Activated T-helper 17 cell treated with anti-CD3 and anti-CD28 coated beads, Interleukin-2, amount 50 U/mL, for 72 hours (primary cell): ENCODE data around the gene RPP25L. TPM values are rescaled to one million over a fixed set of nuclear protein-coding genes. Genes with fewer than 3 reads are reported as not detected.

Source experiments
- ATAC-seq: fragments of 150-1000 bp; cut with Tn5 transposase; replicated peaks from 2 replicates; pipeline ENCODE4 v1.10.0; 2021; ENCODE audit warnings: mild to moderate bottlenecking, moderate library complexity
- H3K27ac Mint-ChIP-seq: one replicate; pipeline ENCODE4 v1.8.0; 2022; ENCODE audit warnings: mixed read lengths
- H3K27me3 Mint-ChIP-seq: one replicate; pipeline ENCODE4 v1.8.0; 2022; ENCODE audit warnings: mixed read lengths
- H3K36me3 Mint-ChIP-seq: one replicate; pipeline ENCODE4 v1.8.0; 2022; ENCODE audit warnings: low read depth, mild to moderate bottlenecking, mixed read lengths
- H3K4me1 Mint-ChIP-seq: one replicate; pipeline ENCODE4 v1.8.0; 2022; ENCODE audit warnings: mixed read lengths
- H3K4me3 Mint-ChIP-seq: one replicate; pipeline ENCODE4 v1.8.0; 2022; ENCODE audit warnings: mild to moderate bottlenecking, mixed read lengths
- H3K9me3 Mint-ChIP-seq: one replicate; pipeline ENCODE4 v1.8.0; 2022; ENCODE audit warnings: mixed read lengths
- total RNA-seq, 2 donors: library from RNA; stranded (reverse); gene quantifications; one replicate each; pipeline ENCODE4 v1.2.3, GENCODE V29; 2022

RPP25L gene
- total RNA-seq, 2 donors from 2014 or later, result 21.3 to 25.8 TPM

- no peak for ATAC-seq
- Mint-ChIP-seq H3K9me3 (no peaks in the 10 kb centered on the region), H3K4me3 (peak overlapping the region; percentile 72), H3K4me1 (peaks cover 12% of the 10 kb centered on the region), H3K36me3 (peaks cover 6% of the 10 kb centered on the region), H3K27me3 (peaks cover 42% of the 10 kb centered on the region), H3K27ac (no peak overlapping the region)
These were observed 17.6 kb upstream of the RPP25L start for GRCh38 chr9:34629491-34629808.

- Mint-ChIP-seq H3K4me3 (peak within 1 kb of the TSS; percentile 72), H3K27me3 (peaks cover 45% of the 10 kb centered on the region), H3K36me3 (no peaks in the 10 kb centered on the region), H3K9me3 (no peaks in the 10 kb centered on the region), H3K27ac (no peak within 1 kb of the TSS), H3K4me1 (peaks cover 12% of the 10 kb centered on the region)
- ATAC-seq, result peak; percentile 88
These were observed 17.0 kb upstream of the RPP25L start, which contains the start of gene ARID3C for GRCh38 chr9:34628656-34629490. Gene ARID3C (minus strand): TSS chr9:34629066. CDS start chr9:34628014, 1,052 bp downstream.

- H3K4me3 Mint-ChIP-seq, result peak overlapping the region; percentile 72
- no peak overlapping the region for H3K27ac Mint-ChIP-seq
- peaks cover 50% of the 10 kb centered on the region for H3K27me3 Mint-ChIP-seq
- H3K36me3 Mint-ChIP-seq, result no peaks in the 10 kb centered on the region
- peaks cover 12% of the 10 kb centered on the region for H3K4me1 Mint-ChIP-seq
- no peak for ATAC-seq
- no peaks in the 10 kb centered on the region for H3K9me3 Mint-ChIP-seq
These were observed 16.1 kb upstream of the RPP25L start for GRCh38 chr9:34627716-34628655.

GRCh38 chr9:34625186-34625486 lies 13.2 kb upstream of the RPP25L start:
- no peaks in the 10 kb centered on the region for H3K9me3 Mint-ChIP-seq
- ATAC-seq, result no peak

DNA sequence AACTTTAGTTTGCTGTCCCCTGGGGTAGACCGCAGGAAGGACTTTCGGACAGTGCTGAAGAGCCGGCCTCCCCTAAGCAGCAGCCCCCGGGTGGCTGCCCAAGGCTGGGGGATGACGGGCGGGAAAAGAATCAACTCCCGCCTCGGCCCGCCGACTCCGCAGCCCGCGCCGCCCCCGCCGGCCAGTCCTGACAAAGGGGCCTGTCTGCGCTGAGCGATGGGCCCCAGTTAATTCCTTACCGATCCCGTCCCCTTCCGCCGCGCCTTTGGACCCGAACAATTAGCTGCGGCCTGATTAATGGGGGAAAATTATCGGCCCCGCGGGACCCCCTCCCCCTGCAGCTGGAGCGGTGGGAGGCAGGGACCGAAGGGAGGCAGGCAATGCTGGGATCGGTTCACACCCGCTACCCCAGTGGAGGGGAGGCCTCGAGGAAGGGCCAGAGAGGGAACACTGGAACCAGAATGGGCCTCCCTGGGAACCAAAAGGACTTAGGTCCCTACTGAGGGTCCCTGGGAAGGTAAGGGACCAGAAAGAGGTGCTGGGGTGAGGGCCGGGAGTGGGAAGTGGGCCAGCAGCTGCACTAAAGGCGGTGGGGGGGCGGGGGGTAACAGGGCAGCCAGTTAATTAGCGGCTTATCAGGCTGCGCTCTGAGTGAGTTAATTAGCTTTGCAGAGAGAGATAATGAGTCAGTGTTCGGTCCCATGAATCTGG lies 12.7 kb upstream of the RPP25L start:
- no peak overlapping the region for H3K27ac Mint-ChIP-seq
- H3K9me3 Mint-ChIP-seq, result no peaks in the 10 kb centered on the region
- H3K4me1 Mint-ChIP-seq, result peaks cover 12% of the 10 kb centered on the region
- ATAC-seq, result no peak
- no peak overlapping the region for H3K4me3 Mint-ChIP-seq
- peaks cover 50% of the 10 kb centered on the region for H3K27me3 Mint-ChIP-seq
- H3K36me3 Mint-ChIP-seq, result no peaks in the 10 kb centered on the region

More at GRCh38 chr9:34625186-34625486, 13.2 kb upstream of the RPP25L start:
- H3K36me3 Mint-ChIP-seq, result no peaks in the 10 kb centered on the region
- H3K27ac Mint-ChIP-seq, result no peak overlapping the region
- H3K4me1 Mint-ChIP-seq, result peaks cover 8% of the 10 kb centered on the region
- peaks cover 52% of the 10 kb centered on the region for H3K27me3 Mint-ChIP-seq
- H3K4me3 Mint-ChIP-seq, result no peak overlapping the region

DNA sequence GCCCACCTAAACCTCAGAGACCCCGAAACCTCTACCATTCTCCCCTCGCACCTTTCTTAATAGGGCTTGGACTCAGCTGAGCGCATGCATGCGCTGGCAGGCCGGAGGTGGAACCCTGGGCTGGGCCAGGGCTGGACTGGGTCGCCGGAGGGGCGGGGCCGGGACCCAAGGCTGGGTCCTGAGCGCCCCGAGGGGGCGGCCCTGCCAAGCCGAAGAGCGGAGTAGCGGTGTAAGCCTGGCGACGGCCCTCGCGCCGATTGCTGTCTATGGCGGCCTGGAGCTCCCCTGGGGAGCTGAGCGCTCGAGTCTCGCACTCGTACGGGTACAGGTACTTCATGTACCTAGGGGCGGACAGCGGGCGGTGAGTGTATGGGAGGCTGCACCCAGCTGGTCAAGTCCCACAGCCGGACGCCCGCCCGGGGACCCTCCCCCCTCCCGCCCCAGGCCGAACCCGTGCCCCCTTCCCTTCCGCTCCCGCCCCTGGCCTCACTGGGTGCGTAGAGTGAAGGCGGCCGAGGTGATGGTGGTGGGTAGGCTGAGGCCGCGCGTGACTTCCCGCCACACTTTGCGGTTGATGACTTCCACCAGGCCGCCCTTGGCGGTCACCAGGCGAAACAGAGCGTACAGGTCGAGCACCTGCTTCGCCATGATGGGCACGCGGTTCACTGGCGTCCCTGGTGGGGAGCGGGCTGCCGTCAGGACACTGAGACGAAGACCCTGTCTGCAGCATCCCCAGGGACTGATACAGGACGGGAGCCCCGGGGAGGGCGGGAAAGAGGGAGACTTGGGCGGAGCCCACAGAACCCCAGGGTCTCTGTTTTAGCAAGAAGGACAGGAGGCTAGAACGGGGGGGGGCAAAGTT lies 11.7 kb upstream of the RPP25L start:
- H3K27ac Mint-ChIP-seq, result no peak overlapping the region
- no peak for ATAC-seq
- H3K27me3 Mint-ChIP-seq, result peaks cover 45% of the 10 kb centered on the region
- peaks cover 18% of the 10 kb centered on the region for H3K4me1 Mint-ChIP-seq
- no peaks in the 10 kb centered on the region for H3K9me3 Mint-ChIP-seq
- H3K4me3 Mint-ChIP-seq, result peak overlapping the region; percentile 38
- no peaks in the 10 kb centered on the region for H3K36me3 Mint-ChIP-seq

GRCh38 chr9:34620061-34620994 lies 8.4 kb upstream of the RPP25L start, which contains the start of gene DCTN3:
Gene DCTN3 (minus strand): TSS chr9:34620495. CDS start chr9:34620464, 31 bp downstream.
- H3K9me3 Mint-ChIP-seq, result no peaks in the 10 kb centered on the region
- H3K27me3 Mint-ChIP-seq, result peaks cover 19% of the 10 kb centered on the region
- peak within 1 kb of the TSS; percentile 94 for H3K27ac Mint-ChIP-seq
- H3K4me3 Mint-ChIP-seq, result peak within 1 kb of the TSS; percentile 98
- ATAC-seq, result peak; percentile 100
- peaks cover 16% of the 10 kb centered on the region for H3K36me3 Mint-ChIP-seq
- H3K4me1 Mint-ChIP-seq, result peaks cover 12% of the 10 kb centered on the region

DNA sequence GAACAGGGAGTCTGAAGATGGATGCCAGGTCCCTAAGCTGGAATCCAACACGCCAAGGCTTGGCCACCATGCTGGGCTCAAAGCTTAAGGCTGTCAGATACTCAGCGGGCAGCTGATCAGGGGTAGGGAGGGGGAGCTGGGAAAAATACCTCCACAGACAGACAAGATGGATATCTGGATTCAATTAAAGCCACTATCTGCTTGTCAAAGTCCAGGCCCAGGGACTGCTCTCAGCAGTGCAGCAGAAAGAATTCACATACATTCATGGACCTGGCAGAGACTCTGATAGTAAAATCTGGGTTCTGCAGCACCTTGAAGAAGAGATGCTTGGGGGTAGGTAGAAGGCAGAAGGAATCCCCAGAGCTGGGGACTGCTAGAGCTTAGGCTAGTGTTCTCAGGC lies 3.2 kb upstream of the RPP25L start:
- Mint-ChIP-seq H3K36me3 (peaks cover 26% of the 10 kb centered on the region), H3K4me1 (peaks cover 12% of the 10 kb centered on the region), H3K27me3 (no peaks in the 10 kb centered on the region), H3K4me3 (no peak overlapping the region), H3K27ac (no peak overlapping the region), H3K9me3 (no peaks in the 10 kb centered on the region)
- no peak for ATAC-seq

DNA sequence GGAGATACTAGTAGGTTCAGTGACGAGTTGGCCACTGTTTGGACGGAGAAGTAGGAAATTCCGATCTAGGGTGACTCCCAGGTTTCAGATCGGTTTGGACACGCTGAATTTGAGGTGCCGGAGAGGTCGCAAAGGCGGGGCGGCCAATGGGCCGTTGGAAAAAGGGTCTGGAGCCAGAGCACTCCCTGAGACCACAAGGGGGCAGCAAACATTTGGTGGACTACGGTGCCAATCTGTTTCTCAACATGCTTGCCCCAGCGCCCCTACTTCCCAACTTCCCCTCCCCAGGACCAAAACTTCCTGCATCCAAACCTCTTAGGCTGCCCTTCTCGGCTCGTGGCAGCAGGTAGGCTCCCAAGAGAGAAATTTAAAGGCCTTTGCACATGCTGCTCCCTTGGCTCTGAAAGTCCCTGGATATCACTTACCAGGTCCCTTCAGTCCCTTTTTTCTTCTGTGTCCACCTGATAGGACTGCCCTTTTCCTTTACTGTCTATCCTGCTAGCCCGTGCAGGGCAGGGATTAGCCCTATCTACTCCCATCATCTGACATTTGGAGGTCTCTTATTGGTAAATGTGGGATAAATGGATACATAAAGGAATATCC lies 992 bp upstream of the RPP25L start:
- peak overlapping the region; percentile 93 for H3K4me3 Mint-ChIP-seq
- ATAC-seq, result peak; percentile 57
- H3K9me3 Mint-ChIP-seq, result no peaks in the 10 kb centered on the region
- peak overlapping the region; percentile 95 for H3K27ac Mint-ChIP-seq
- H3K4me1 Mint-ChIP-seq, result no peaks in the 10 kb centered on the region
- H3K36me3 Mint-ChIP-seq, result peaks cover 26% of the 10 kb centered on the region
- H3K27me3 Mint-ChIP-seq, result no peaks in the 10 kb centered on the region

DNA sequence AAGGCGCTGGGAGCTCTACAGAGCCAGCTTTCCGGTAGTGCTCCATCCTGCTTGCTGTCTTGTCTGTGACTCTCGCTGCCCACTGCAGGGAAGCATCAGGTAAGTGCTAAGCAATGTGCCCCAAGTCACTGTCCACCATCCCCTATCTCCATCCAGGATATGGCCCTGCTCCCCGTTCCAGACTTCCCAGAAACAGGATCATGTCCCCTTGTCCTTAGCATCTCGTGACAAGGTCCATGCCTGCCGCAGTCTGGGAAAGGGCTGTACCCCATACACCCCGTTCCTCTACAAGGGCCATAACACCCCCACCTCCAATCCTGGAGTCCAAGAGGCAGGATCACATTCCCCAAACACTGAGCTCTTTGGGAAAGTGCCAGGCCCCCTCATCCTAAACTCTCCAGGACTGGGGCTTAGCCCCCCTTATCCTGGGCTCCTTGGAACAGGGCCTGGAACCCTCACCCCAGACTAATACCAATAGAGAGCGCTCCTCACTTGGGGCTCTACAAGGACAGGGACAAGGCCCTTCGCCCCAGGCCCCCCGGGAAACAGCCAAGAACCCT lies 566 bp downstream of the RPP25L start:
- H3K27ac Mint-ChIP-seq, result peak overlapping the region; percentile 95
- ATAC-seq, result peak; percentile 11
- H3K4me1 Mint-ChIP-seq, result no peaks in the 10 kb centered on the region
- H3K9me3 Mint-ChIP-seq, result no peaks in the 10 kb centered on the region
- H3K4me3 Mint-ChIP-seq, result peak overlapping the region; percentile 93
- no peaks in the 10 kb centered on the region for H3K27me3 Mint-ChIP-seq
- H3K36me3 Mint-ChIP-seq, result peaks cover 21% of the 10 kb centered on the region

GRCh38 chr9:34610434-34611206 lies 1.3 kb downstream of the RPP25L start:
- H3K9me3 Mint-ChIP-seq, result no peaks in the 10 kb centered on the region
- no peaks in the 10 kb centered on the region for H3K4me1 Mint-ChIP-seq
- no peaks in the 10 kb centered on the region for H3K27me3 Mint-ChIP-seq
- H3K27ac Mint-ChIP-seq, result no peak overlapping the region
- ATAC-seq, result no peak
- H3K36me3 Mint-ChIP-seq, result peaks cover 14% of the 10 kb centered on the region
- peak overlapping the region; percentile 93 for H3K4me3 Mint-ChIP-seq

- no peaks in the 10 kb centered on the region for H3K9me3 Mint-ChIP-seq
- H3K36me3 Mint-ChIP-seq, result peaks cover 5% of the 10 kb centered on the region
- H3K4me1 Mint-ChIP-seq, result no peaks in the 10 kb centered on the region
- ATAC-seq, result no peak
- H3K27ac Mint-ChIP-seq, result no peak overlapping the region
- no peak overlapping the region for H3K4me3 Mint-ChIP-seq
- H3K27me3 Mint-ChIP-seq, result peaks cover 3% of the 10 kb centered on the region
These were observed 4.6 kb downstream of the RPP25L start for GRCh38 chr9:34607331-34607730.
